Gastrocnemius medialis (tissue), 4 donors: ENCODE results near the gene ORC4.

ENCODE experiments used
- POLR2A ChIP-seq, 2 donors: fragments of 450-650 bp; IDR thresholded peaks; one replicate each; pipeline ENCODE4 v1.6.1; 2017; ENCODE audit warnings: antibody characterized with exemption in 2 of 2, mild to moderate bottlenecking in 2 of 2, moderate library complexity in 2 of 2
- TF ChIP-seq, protein P1 (sequence below), 5 experiments: fragments of 450-650 bp in 3 of 5; fragments of 200-600 bp in 2 of 5; sonication (generic) in 2 of 5; IDR thresholded peaks in 4 of 5; conservative IDR thresholded peaks in 1 of 5; 1 replicate in 4 of 5; 2 replicates in 1 of 5; pipeline ENCODE4 v1.5.1; 2016 to 2019; ENCODE audit warnings: antibody characterized with exemption in 5 of 5, mild to moderate bottlenecking in 3 of 5, moderate library complexity in 3 of 5

DNA sequence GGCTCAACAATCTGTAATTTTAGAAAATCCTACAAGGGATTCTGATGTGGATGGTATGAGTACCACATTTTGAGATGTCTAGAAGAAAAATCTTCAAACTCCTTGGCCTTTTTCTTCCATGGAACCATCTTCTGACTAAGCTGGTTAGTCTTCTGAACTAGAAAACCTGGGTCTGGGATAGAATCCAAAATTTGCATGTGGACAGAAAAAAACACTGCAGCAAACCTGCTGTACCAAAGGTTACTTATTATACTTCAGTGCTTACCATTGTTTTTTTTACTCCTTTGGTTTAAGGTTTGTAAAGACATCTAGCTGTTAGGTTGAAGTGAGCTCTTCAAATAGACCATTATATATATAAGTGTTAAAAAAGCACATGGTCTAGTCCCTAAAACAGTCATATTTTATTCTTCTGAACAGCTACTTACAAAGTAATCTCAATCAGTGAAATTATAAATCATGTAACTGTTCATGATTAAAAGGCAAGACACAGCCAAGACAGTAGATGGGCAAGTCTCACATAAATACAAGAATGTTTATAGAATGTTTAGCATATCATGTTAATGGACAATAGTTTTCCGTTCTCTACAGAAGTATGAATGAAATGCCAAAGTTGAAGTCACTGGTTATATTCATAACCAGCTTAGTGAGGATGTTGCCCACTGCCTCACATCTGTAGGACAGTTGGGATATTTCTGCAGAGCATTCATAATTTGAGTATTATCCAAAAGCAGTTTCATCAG lies 85.5 kb downstream of the ORC4 start:
- TF ChIP-seq POLR2A (IDR thresholded peaks at IDR 0.05), result no peak
- TF ChIP-seq, protein P1, sequence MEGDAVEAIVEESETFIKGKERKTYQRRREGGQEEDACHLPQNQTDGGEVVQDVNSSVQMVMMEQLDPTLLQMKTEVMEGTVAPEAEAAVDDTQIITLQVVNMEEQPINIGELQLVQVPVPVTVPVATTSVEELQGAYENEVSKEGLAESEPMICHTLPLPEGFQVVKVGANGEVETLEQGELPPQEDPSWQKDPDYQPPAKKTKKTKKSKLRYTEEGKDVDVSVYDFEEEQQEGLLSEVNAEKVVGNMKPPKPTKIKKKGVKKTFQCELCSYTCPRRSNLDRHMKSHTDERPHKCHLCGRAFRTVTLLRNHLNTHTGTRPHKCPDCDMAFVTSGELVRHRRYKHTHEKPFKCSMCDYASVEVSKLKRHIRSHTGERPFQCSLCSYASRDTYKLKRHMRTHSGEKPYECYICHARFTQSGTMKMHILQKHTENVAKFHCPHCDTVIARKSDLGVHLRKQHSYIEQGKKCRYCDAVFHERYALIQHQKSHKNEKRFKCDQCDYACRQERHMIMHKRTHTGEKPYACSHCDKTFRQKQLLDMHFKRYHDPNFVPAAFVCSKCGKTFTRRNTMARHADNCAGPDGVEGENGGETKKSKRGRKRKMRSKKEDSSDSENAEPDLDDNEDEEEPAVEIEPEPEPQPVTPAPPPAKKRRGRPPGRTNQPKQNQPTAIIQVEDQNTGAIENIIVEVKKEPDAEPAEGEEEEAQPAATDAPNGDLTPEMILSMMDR (IDR thresholded peaks at IDR 0.05 in 4 of 5, conservative IDR thresholded peaks at IDR 0.05 in 1 of 5), result no peak
